Measurements from ENCODE around the gene HES1. TPM values are rescaled to one million over a fixed set of nuclear protein-coding genes. Genes with fewer than 3 reads are reported as not detected.

HES1 gene
- total and polyA plus RNA-seq, 12 donors: 12.4 to 59.3 (median 33.2) TPM

- 55 to 79% (median 72%) methylated on average over 1 to 7 of the region's 7 CpGs for WGBS, 4 donors
- Histone ChIP-seq H3K9me3 (replicated peaks in 1 of 3) (no peaks in the 10 kb centered on the region), H3K36me3 (replicated peaks in 1 of 2) (no peaks in the 10 kb centered on the region), H3K4me3 (no peak overlapping the region), H3K27ac (peak overlapping the region in 1 of 5 donors; percentile 55), H3K4me1 (replicated peaks in 1 of 2) (peaks cover 5 to 7% of the 10 kb centered on the region in 2 donors), H3K27me3 (no peaks in the 10 kb centered on the region)
- intact Hi-C loops (cut with DNase I): loop anchor here (5.0 to 10.0 kb wide), 2 partner anchors 125 to 347 kb away; no protein-coding TSS in a partner anchor
- TF ChIP-seq POLR2A (IDR thresholded peaks at IDR 0.05): no peak
- no peak for TF ChIP-seq CTCF (IDR thresholded peaks at IDR 0.05)
- peak in 1 of 7 donors; percentile 13 for DNase-seq
These were observed 6.3 kb upstream of the HES1 start for GRCh38 chr3:194129581-194130133.

- no peak for DNase-seq
- Histone ChIP-seq H3K4me1 (replicated peaks in 1 of 2) (peaks cover 6 to 8% of the 10 kb centered on the region in 2 donors), H3K27ac (peak overlapping the region in 1 of 5 donors; percentile 55), H3K36me3 (replicated peaks in 1 of 2) (no peaks in the 10 kb centered on the region), H3K9me3 (replicated peaks in 1 of 3) (no peaks in the 10 kb centered on the region), H3K27me3 (no peaks in the 10 kb centered on the region), H3K4me3 (no peak overlapping the region)
- 65 to 92% (median 82%) methylated on average over 2 of the region's 2 CpGs for WGBS, 4 donors
- TF ChIP-seq CTCF (IDR thresholded peaks at IDR 0.05) (no peak), POLR2A (IDR thresholded peaks at IDR 0.05) (no peak)
- intact Hi-C loops (cut with DNase I): loop anchor here in 1 of 2 donors (10.0 kb wide), 1 partner anchor 125 kb away; no protein-coding TSS in a partner anchor
These were observed 5.8 kb upstream of the HES1 start for GRCh38 chr3:194130188-194130587.

- Histone ChIP-seq H3K36me3 (replicated peaks in 1 of 2) (no peaks in the 10 kb centered on the region), H3K27ac (no peak overlapping the region), H3K9me3 (replicated peaks in 1 of 3) (no peaks in the 10 kb centered on the region), H3K4me1 (replicated peaks in 1 of 2) (peaks cover 10 to 14% of the 10 kb centered on the region in 2 donors), H3K27me3 (no peaks in the 10 kb centered on the region), H3K4me3 (no peak overlapping the region)
- DNase-seq: no peak
- TF ChIP-seq POLR2A (IDR thresholded peaks at IDR 0.05) (no peak), CTCF (IDR thresholded peaks at IDR 0.05) (no peak)
- intact Hi-C loops (cut with DNase I): loop anchor here in 1 of 2 donors (10.0 kb wide), 1 partner anchor 126 kb away; no protein-coding TSS in a partner anchor
- 77 to 86% (median 84%) methylated on average over 16 to 19 of the region's 19 CpGs for WGBS, 4 donors
These were observed 5.0 kb upstream of the HES1 start for GRCh38 chr3:194130807-194131589.

- Histone ChIP-seq H3K27me3 (no peaks in the 10 kb centered on the region), H3K9me3 (replicated peaks in 1 of 3) (no peaks in the 10 kb centered on the region), H3K36me3 (replicated peaks in 1 of 2) (no peaks in the 10 kb centered on the region), H3K27ac (peak overlapping the region in 2 of 5 donors; percentile 67 to 97), H3K4me1 (replicated peaks in 1 of 2) (peaks cover 10 to 14% of the 10 kb centered on the region in 2 donors), H3K4me3 (no peak overlapping the region)
- DNase-seq: no peak
- TF ChIP-seq CTCF (IDR thresholded peaks at IDR 0.05): no peak
- intact Hi-C loops (cut with DNase I): loop anchor here in 1 of 2 donors (10.0 kb wide), 1 partner anchor 128 kb away; no protein-coding TSS in a partner anchor
- WGBS, 4 donors: 80 to 89% (median 84%) methylated on average over 5 of the region's 5 CpGs
These were observed 3.3 kb upstream of the HES1 start for GRCh38 chr3:194132465-194133286.

All from adrenal gland (tissue), 12 donors.